TTC549 (cell line): ENCODE data around the gene RPL34.
"Not testable (repeated sequence)": the region's sequence is repeated elsewhere in the genome, so short reads cannot be mapped to it uniquely, and the experiment has no call there.

Experiments used
- FAIRE-seq: peaks from 2 replicates; lab custom pipeline; 2012; peaks lifted over from hg19 to GRCh38; lab: Jason Lieb, UNC

Gene RPL34

DNA sequence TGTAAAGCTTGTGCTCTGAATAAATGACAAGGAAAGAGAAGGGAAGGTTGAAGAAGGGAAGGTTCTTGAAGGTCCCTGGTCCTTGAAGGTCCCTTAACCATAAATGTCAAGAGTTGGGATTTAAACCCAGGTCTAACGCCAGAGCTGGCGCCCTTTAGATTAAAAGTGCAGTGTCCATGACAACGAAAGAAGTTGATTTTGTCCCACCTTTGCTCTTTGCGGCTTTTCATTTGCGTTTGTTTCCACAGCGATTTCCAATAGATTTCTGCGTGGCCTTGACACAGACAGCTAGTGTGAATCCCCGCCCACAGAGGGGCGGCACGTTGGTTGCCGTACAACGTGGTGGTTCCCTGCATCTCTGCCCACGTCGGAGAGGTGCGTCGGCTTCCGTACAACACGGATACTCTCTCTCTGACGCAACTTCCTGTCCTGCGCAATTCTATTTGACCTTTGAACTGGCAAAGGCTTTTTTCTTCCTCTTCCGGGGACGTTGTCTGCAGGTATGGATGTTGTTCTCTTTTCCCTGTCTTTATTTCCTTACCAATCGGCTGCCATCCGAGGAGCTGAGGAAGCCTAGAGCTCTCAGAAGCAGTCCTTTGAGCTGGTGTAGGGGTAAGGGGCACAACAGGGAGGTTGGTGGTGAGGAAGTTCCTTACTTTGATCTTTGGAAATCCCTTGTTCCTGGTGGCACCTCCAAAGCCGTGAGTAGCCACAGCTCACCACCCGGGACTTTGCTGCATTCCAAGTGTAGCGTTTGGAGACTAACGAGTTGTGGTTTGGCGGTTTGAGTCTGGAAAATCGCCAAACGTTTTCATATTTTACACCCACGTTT lies at the start of gene RPL34:
TSS of gene RPL34 (plus strand) at position 476 of the 832 bp plus-strand sequence. CDS start 1,384 bp downstream, outside the sequence.
- FAIRE-seq, result peak; percentile 94

DNA sequence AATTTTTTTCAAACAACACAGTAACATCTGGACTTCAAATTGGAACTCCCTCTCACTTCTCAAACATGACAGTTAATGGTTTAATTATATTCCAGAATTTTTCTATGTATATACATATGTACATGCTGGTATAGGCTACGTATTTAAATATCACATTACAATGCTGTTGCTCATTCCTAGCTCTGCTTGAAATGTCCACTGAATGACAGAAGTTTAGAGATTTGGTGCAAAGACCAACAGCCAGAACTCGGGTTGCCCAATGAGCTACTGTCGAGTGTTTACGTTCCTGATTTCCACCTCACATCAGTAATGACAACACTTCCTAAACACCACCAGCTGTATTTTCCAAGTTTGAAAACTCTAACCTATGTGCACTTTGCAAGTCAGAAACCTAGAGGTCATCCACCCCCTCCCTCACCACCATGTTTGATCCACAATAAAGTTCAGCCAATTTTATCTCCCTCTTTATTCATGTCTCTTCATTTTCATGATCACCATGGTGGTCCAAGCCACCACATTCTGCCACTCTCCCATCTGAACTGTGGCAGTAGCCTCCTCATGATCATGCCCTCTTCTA lies 49.3 kb upstream of the RPL34 start:
- no peak for FAIRE-seq

DNA sequence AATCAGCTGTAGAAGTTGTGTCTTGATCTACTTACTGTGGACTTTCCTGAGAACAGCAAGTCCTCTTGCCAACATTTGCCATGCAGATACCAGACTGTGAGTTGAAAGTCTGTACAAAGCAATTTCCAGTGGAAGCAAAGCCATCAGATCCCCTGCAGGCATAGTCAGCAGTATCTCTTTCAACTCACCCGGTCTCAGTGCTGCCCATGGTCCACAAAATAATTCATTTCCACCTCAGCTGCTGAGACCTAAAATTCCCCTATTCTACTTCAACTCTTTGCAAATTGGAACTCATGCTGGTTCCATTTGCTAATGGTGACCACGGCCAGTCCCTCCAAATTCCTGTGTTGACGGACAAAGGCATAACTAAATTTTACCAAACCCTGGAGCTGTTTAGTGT lies 46.0 kb upstream of the RPL34 start:
- no peak for FAIRE-seq

DNA sequence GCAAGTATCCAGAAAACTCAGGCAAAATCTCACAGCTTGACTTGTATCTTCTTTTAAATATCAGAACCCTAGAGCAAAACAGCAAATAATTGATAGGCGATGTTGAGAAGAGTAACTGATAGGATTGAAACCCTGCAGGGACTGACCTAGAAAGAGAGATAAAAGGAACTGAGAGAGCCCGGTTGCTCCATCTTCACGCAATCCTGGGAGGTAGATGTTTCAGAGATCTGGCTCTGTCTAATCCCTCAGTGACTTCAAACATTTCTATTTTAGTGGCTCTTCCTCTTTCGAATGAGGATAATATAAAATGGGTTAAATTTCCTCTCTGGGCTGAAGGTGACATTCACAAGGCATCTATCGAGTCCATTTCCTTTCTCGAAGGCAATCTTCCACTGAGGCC lies 39.3 kb upstream of the RPL34 start:
- no peak for FAIRE-seq

DNA sequence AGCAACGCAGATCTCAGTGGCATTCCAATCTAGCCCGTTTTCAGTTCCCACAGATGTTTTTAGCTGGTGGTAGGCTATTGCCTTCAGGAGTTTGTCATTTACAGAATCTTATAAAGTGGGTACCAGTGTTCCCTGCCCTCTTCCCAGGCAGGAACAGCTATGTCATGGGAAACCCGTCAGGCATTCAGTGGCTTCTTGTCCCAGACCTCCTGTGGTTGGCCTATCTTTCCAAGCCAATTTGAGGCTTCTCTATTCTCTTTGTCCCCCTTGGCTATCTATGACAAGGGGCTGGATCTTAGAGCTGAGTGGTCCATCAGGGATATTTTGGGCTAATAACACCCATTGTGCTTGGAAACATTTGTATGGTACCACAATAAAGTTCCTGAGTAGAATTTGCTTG lies 33.6 kb upstream of the RPL34 start:
- no peak for FAIRE-seq

DNA sequence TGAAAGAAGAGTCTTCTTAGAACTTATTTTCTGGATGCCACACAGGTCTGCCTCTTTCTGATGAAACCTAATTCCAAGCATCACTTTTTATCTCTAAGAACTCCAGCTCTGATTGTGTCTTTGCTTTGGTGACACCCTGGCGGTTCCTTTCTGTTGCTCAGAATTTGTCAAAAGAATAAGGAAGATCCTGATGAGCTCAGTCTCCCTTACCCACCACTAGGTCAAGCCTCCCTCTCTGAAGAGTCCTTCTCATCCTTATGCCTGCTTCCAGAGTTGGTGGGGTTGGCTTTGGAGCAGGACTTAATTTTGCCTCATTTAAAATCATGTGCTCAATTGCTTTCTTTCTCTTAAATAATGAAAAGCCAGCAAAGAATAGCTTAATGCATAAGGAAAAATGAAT lies 31.5 kb upstream of the RPL34 start:
- FAIRE-seq, result no peak

DNA sequence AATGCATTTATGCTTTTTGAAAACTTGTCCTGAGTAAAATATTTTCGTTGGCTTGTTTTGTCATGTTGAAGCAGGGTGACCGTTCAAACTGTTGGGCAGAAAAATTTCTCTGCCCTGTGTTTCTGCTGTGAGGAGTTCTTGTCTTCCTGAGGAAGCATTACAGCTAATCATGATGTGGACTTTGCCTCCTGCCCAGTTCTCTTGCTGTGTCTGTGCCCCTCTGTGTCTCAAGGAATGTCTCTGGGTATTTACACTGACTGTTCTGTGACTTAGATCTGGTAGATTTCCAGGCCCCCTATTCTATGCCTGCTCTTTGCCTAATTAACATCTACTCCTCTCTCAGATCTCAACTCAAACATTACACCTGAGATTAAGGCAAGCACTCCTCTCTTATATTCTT lies 30.4 kb upstream of the RPL34 start:
- FAIRE-seq, result no peak

DNA sequence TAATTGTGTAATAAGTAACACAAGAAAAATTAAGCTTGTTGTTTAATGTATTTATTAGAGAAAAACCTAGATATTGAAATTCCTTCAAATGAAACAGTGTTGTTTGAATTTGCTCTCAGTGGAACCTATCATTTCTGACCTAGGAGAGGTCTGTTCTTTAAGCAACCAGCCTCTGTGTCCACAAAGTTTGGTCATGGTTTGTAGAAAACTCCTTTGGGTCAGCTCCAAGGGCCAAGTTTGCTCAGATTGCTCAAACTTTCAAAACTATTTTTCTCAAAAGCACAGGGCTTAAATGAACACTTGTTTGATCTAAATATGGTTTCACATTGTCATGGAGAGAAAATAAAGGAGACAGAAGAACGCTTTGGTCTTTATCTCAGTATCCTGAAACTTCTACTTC lies 29.6 kb upstream of the RPL34 start:
- no peak for FAIRE-seq

DNA sequence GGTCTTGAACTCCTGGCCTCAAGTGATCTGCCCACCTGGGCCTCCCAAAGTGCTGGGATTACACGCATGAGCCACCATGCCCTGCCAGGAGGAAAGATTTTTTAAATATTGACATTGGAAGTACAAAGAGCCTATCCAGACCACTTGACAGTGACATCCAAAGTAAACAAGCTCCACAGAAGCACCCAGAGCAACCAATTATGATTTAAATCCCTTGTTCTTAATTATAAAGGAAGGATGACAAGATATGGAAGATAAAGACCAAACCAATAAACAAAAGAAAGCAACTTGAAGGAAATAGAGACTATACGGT lies 27.7 kb upstream of the RPL34 start:
- FAIRE-seq, result no peak

DNA sequence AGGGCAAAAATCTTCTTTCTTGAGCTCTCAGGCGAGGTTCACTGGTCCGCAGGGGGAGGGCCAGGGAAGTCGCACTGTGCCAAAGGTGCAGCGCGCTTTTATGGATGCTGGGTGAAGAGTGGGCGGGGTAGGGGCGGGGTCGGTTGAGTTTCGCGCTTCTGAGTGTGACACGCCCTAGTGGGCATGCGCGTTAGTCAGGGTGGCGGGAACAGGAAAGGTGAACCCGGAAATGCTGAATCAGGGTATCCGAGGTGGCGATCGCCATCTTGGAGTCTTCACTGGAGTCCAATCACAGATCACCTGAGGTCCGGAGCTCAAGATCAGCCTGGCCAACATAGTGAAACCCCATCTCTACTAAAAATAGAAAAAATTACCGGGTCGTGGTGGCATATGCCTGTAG lies 26.1 kb upstream of the RPL34 start:
- FAIRE-seq, result not testable (repeated sequence)

DNA sequence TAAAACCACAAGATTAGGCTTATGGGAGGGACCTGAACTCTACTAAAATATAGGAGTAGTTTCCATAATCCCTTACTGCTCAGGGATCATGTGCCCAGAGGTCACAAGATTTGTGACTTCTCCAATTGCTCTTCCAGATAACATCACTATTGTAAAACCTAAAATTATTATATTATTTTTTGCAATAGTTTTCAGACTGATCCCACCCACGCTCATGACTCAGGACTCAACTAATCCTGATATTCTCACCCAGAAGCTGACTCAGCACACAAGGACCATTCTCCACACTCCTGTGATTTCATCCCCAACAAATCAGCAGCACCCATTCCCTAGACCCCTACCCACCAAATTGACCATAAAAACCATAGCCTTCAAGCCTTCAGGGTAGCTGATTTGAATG lies 24.0 kb upstream of the RPL34 start:
- no peak for FAIRE-seq

DNA sequence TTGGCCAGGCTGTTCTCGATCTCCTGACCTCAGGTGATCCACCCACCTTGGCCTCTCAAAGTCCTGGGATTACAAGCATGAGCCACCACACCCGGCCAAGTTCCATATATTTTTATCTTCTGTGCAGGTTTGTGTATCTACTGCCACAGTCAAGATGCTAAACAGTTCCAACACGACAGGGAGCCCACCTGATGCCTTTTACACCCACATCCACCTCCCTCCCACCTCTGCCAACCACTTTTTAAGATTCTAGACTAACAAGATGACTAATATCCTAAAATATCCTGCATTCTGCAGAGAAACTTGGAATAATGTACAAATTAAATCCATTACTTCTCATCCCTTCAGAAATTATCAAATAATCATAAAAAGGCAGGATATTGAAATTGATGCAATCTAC lies 19.3 kb upstream of the RPL34 start:
- no peak for FAIRE-seq

DNA sequence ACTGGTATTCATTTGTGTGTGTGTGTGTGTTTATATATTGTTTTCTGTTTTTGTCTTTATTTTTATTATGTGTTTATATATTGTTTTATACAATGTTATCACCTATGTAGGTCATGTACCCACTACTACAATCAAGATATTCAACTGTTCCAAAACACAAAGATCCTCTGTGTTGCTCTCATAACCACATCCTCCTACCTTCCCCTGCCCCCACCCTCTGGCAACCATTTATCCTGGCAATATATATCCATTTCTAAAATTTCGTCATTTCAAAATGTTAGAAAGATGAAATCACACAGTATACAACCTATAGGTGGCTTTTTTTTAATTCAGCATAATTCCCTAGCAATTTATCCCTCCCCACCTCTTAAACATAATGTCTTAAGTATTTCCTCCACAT lies 18.8 kb upstream of the RPL34 start:
- FAIRE-seq, result no peak

DNA sequence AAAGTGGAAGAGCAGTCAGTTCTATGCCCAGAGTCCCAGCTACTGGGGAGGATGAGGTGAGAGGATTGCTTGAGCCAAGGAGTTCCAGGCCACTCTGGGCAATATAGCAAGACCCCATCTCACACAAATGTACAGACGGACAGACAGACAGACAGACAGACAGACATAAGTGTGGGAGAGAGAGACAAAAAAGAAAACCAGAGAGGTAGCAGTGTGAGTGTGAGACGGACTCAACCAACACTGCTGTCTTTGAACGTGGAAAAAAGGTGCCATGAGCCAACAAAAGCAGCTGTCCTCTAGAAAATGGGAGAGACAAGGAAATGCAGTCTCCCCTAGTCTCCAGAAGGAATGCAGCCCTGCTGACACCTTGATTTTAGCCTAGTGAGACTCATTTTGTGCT lies 18.2 kb upstream of the RPL34 start:
- no peak for FAIRE-seq

DNA sequence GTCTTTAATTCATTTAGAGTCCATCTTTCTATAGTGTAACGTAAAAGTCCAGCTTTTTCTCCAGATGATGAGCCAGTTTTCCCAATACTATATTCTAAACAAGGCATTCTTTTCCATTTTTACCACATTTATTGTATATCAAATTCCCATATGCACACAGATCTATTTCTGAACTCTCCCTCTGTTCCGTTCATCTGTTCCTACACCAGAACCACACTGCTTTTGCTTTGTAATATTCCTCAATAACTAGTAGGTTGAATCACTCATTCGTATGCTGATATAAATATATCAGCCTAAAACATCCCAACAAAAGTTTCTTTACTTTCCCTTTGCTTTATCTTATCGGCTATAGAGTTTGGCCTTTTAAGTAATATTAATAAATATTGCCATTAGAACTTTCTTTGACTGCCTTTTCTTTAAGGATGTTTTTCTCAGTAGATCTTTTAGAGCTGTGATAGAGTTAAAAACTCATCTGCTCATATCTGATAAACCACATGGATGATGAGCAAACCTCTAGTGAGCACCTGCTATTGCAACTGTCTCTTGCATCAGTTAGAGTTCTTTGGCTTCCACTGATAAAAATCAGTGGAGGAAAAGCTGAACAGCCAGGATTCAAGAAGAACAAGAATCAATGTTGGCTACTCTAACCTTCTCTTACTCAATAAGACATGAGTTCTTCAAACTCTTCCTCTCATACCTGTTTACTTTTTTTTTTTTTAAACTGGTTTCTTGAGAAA lies 13.1 kb upstream of the RPL34 start:
- FAIRE-seq, result no peak

DNA sequence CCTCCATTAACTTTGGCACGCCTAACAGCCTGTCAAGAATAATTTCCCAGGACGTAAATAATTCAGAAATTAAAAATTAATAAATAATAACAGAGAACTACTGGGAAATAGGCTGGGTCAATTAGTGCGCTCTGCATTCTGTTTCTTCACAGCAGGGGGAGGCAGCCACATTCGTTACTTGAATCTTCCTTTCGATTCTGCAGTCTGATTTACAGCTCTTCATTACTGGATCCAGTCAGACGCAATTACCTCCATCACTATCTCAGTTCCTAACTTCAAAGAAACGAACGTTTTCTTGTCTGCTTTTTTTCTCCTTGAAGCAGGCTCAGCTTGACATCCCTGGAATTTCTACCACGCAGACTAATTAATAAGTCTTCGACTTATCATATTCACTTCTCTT lies 9.0 kb upstream of the RPL34 start:
- FAIRE-seq, result no peak

DNA sequence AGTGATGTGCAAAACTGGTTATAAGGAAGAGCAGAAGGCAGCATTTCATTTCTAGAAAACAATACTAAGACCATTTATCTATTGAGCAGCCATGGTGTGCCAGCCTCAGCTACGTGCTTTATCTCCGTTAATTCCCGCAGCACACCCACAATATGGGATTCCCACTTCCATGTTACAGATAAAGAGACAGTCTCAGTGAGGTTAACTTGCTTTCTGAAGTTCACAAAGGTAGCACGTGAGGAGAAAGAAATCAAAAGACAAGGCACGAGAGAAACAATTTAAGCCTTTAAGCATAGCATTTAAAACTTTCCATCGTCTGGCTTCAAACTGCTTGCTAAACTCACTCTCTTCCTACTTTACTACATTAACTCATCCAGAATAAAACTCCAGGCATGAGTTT lies 8.0 kb upstream of the RPL34 start:
- FAIRE-seq, result no peak

DNA sequence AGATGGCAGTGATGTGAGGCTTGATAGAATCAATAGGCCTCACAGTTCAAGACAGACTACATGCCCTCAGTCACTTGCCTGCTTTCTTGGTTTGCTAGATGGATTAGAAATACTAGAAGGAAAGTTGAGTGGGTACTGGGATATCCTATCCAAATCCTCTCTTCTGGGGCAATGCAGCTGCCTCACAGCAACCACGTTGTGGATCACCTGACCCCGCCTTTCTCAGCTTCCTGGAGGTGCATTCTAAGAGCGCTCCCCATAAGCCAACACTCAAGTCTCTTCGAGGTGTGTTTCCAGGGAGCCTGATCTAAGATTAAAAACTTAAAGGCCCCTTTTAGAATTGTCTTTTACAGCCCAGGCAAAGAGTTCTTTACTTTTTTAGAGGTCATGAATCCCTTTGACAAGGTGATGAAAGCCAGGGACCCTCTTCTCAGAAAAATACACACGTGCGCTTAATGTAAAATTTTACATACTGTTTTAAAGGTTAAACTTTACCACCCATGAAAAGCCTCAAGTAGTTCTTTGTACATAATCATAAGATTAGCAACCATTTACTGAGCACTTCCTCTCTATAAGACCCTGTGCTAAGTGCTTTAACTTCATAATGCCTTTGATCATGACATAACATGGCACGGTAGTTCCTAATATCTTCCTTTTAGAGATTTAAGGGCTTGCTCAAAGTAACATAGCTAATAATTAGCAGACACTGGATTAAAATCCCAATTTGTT lies 840 bp upstream of the RPL34 start:
- no peak for FAIRE-seq

DNA sequence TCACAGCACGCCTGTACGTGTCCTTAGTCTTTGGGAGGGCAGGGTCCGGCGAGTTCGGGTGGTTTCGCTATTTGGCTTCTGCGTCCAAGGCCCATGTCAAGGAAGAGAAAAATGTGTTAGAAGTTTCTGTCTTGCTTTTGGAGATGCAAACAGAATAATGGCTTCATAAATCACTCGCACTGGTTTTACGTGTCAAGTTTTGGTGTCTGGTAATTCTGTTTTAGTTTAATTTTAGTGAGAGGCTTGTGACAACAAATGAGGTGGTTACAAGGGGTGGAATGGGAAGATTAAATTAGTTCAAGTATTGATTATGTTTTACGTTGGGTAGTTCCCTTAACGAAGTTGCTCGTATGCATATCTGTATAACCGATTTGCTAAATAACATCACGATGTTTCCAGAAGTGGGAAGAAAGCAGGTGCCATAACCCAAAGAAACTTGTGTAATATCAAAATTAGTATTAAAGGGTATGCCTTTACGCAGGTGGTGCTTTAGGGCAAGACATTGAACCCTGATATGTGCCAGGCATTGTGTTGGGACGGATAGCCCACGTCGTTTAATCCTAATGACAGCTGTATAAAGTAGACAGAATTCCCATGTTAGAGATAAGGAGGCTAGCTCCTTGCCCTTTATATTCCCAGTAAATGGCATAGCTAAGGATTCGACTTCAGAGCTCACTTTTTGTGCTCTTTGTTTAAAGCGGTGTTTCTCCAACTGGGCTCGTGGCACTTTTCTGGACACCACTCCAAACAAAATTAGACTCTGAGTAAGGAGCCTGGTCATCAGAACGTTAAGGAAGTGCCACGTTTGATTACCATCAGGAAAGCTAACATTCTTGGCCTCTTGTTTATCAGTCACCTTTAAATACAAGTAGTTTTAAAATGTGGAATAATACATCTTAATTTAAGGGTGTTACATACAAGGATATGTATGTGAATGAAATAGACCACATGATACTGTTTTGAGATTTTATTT lies 843 bp downstream of the RPL34 start:
- FAIRE-seq, result no peak

DNA sequence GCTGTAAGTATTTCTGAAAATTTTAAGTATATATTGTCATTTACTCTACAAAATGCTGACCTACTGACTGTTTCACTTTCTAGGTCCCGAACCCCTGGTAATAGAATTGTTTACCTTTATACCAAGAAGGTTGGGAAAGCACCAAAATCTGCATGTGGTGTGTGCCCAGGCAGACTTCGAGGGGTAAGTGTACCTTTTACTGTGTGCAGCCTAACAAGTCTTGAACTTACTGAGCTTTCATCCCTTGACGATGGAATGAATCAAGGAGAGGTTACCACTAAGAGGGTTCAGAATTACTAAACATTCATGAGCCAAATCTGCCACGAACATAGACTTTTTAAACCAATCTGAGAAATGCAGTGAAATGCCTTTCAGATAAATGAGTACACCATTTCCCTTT lies 1.6 kb downstream of the RPL34 start:
- FAIRE-seq, result no peak

DNA sequence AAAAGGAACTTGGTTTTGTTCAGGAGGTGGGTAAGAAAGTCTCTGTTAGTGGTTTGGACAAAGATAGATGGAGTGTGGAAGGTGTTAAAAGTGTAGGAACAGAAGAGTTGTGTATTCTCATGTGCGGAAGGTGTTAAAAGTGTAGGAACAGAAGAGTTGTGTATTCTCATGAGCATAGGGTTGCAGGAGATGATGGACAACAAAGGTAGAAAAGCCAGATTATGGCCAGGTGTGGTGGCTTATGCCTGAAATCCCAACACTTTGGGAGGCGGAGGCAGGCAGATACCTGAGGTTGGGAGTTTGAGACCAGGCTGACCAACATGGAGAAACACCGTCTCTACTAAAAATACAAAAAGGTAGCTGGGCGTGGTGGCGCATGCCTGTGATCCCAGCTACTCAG lies 2.5 kb downstream of the RPL34 start:
- FAIRE-seq, result no peak
